Measurements from ENCODE around the gene BCAP31.
"Not testable (repeated sequence)": the region's sequence is repeated elsewhere in the genome, so short reads cannot be mapped to it uniquely, and the experiment has no call there.

The BCAP31 gene

DNA sequence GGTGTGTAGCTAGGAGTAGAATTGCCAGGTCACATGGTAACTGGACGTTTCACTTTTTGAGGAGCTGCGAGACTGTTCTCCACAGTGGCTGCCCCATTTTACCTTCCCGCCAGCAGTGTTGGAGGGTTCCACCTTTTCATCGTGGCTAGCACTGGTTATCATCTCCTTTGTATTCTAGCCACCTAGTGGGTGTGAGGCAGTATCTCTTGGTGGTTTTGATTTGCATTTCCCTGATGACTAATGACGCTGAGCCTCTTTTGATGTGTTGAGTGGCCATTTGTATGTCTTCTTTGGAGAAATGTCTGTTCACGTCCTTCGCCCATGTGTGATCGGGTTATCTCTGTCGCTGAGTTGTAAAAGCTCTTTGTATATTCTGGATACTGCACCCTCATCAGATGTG, 11.1 kb upstream of the BCAP31 start:
- DNase-seq (ENCODE audit: low read depth in 2 of 2) = no peak

GRCh38 chrX:153734871-153735270, 10.7 kb upstream of the BCAP31 start:
- DNase-seq (ENCODE audit: low read depth in 2 of 2) = no peak

DNA sequence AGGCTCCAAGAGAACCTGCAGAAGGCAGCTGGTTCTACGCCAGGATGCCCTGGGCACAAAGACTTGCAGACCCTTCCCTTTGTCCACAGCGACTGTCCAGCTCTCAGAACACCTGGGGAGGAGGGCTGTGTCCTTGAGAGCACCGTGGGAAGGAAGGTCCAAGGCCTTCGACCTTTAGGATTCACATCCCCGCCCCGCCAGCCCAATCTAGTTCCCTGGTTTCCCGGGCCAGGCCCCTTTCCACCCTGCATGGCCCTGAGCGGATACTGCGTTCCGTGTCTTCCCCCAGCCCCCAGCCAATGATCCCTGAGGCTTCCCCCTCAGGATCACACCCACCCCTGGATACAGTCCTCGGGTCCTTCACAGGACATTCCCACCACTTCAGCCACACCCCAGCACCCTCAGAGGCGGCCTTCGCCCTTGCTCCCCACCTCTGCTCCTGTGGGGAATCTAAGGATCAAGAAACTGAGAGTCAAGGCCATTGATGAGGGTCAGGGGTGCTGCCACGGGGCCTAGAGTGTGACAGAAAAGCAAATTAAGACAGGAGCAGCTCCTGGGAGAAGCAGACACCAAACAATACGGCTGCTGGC, 9.6 kb upstream of the BCAP31 start:
- no peak for DNase-seq (ENCODE audit: low read depth in 2 of 2)

- DNase-seq (ENCODE audit: low read depth in 2 of 2) = no peak
These were observed 8.2 kb upstream of the BCAP31 start for GRCh38 chrX:153732401-153732800.

GRCh38 chrX:153731845-153732215, 7.6 kb upstream of the BCAP31 start:
- DNase-seq (ENCODE audit: low read depth in 2 of 2) = no peak

- DNase-seq (ENCODE audit: low read depth in 2 of 2) = no peak
These were observed 7.1 kb upstream of the BCAP31 start for GRCh38 chrX:153731117-153731844.

GRCh38 chrX:153730115-153730514, 5.9 kb upstream of the BCAP31 start:
- not testable (repeated sequence) for DNase-seq (ENCODE audit: low read depth in 2 of 2)

- DNase-seq (ENCODE audit: low read depth in 2 of 2) = no peak
These were observed 4.9 kb upstream of the BCAP31 start for GRCh38 chrX:153728951-153729631.

GRCh38 chrX:153728095-153728494, 3.9 kb upstream of the BCAP31 start:
- no peak for DNase-seq (ENCODE audit: low read depth in 2 of 2)

DNA sequence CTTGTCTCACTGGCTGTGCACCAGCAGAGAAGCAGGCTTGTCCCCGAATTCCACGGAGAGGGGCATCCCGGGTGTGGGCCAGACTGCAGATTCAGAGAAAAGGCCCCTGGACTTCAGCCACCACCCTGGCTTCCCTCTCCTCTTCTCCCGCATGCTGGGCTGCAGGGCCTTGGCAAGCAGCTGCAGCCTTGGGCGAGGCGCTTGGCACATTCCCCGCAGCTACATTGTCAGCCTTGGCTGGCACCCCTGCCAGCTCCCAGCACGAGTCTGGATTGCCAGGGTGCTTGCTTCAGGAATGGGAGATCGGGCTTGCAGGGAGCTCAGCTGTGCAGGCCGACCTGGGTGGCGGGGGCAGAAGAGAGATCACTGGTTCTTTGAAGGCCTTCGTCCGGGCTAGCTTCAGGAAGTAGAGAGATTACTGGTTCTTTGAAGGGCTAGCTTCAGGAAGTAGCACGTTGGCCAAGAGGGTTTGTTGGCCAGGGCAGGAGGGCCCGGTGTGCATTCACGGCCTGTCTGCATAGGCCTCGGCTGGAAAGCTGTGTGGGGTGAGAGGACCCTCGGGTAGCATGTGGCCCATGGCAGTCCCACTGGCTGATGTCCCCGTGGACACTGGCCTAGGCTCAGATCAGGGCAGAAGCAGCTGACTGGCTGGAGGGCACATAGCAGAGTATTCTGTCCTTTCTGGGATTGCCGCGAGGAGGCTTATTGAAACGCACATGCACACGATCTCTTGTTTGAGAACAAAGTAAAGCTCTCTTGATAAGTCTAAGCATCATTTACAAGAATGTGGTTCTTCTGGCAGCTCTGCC, 3.1 kb upstream of the BCAP31 start:
- DNase-seq (ENCODE audit: low read depth in 2 of 2) = no peak

GRCh38 chrX:153726286-153727122, 2.3 kb upstream of the BCAP31 start:
- no peak for DNase-seq (ENCODE audit: low read depth in 2 of 2)

DNA sequence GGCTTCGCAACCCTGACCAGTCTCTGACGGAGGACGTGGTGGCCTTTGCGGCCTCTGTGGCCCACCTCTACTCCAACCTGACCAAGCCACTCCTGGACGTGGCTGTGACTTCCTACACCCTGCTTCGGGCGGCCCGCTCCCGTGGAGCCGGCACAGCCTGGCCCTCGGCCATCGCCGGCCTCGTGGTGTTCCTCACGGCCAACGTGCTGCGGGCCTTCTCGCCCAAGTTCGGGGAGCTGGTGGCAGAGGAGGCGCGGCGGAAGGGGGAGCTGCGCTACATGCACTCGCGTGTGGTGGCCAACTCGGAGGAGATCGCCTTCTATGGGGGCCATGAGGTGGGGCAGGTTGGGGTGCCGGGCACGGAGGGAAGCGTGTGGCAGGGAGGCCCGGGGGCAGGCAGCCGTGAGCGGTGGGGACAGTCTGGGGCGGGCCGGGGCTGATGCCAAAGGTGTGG, 1.7 kb upstream of the BCAP31 start:
- DNase-seq (ENCODE audit: low read depth in 2 of 2) = no peak

DNA sequence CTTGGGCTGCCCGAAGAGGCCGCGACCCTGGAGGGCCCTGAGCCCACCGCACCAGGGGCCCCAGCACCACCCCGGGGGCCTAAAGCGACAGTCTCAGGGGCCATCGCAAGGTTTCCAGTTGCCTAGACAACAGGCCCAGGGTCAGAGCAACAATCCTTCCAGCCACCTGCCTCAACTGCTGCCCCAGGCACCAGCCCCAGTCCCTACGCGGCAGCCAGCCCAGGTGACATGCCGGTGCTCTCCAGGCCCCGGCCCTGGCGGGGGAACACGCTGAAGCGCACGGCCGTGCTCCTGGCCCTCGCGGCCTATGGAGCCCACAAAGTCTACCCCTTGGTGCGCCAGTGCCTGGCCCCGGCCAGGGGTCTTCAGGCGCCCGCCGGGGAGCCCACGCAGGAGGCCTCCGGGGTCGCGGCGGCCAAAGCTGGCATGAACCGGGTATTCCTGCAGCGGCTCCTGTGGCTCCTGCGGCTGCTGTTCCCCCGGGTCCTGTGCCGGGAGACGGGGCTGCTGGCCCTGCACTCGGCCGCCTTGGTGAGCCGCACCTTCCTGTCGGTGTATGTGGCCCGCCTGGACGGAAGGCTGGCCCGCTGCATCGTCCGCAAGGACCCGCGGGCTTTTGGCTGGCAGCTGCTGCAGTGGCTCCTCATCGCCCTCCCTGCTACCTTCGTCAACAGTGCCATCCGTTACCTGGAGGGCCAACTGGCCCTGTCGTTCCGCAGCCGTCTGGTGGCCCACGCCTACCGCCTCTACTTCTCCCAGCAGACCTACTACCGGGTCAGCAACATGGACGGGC, 1.0 kb upstream of the BCAP31 start:
- DNase-seq (ENCODE audit: low read depth in 2 of 2) = no peak

DNA sequence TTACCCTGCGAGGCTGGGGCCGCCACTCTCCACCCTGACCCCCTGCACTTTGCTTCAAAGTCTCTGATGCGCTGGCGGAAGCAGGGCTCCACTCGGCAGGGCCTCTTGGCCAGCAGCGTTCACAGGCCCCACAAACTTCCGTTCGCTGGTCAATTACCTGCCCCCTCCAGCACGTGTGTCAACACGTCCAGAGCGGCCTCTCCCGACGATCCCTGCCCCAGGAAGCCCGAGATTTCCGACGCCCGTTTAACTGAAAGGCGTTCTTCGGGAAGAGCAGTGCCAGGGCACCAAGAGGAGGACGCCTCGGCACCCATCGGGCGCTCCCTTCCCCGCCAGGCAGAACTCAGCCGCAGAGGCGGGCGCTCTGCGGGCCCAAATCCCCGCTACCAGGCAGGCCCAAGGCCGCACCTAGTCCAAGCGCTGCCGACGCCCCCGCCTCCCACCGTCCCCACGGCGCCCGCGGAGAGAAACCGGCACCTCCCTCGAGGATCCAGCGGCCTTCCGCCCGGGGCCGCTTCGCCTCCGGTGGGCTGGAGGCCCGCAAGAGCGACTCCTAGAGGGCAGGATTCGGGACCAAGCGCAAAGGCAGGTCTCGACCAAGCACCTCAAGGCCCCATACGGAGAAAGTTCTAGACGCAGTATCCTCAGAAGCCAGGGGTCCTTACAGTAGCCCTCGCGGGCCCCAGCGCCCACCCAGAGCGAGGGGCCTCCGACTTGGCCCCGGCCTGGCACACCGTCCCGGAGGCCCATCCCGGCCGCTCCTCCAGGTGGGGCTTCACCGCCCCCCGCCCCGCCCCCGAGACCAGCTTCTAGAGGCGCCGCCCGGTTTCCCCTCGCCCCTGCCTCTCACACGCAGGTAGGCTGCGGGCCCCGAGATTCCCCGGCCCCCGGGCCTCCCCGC, 586 bp downstream of the BCAP31 start:
- peak in 1 of 2 donors; percentile 49 for DNase-seq (ENCODE audit: low read depth in 2 of 2)

- no peak for DNase-seq (ENCODE audit: low read depth in 2 of 2)
These were observed 1.4 kb downstream of the BCAP31 start for GRCh38 chrX:153722704-153723350.

DNA sequence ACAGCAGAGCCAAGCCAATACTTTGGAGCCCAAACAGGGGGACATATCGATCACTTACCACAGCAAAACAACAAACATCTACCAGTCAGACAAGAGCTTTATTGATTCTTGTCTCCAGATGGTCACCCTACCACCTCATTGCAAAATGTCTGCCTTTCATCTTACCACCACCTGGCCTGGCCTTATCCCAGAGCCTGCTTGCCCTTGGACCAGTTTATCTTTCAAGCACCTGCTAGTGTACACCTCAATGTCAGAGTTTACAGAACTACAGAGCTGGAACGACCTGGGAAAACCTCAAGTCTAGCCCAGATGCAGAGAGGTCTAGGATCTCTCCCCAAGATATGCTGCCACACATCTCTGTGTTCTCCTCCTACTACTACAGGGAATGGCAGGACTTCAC, 4.5 kb downstream of the BCAP31 start:
- DNase-seq (ENCODE audit: low read depth in 2 of 2) = no peak

GRCh38 chrX:153719238-153719637, 4.9 kb downstream of the BCAP31 start:
- DNase-seq (ENCODE audit: low read depth in 2 of 2) = no peak

DNA sequence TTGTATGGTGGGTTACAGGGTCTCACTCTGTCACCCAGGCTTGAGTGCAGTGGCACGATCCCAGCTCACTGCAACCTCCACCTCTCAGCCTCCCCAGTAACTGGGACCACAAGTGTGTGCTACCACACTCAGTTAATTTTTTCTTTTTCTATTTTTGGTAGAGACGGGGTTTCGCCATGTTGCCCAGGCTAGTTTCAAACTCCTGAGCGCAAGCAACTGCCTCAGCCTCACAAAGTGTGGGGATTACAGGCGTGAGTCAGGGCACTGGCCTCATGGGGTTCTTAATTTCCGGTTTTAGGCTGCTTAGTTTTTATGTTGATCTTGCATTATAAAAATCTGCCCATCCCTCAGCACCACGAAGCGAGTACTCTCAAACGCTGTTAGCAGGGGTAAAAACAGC, 6.7 kb downstream of the BCAP31 start:
- no peak for DNase-seq (ENCODE audit: low read depth in 2 of 2)

DNA sequence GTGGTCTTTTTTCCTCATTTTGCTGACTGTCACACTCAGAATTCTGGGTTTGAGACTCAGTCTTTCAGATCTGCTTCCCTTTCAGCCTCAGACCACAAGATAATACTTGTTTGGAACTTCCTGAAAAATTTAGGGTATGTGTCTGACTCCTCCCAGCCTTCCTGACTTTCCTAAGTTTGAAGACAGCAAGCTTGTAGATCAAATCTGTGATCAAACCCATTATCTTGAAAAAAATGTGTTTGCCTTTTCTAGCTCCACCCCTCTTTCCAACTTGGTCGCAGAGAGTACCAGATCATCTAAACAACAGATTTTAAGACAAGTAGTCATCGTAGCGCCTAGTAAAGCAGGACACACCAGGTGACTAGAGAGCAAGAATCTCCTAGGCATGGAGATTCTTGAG, 9.9 kb downstream of the BCAP31 start:
- DNase-seq (ENCODE audit: low read depth in 2 of 2) = no peak

Data from stimulated activated CD4-positive, alpha-beta T cell treated with anti-CD3 and anti-CD28 coated beads, Interleukin-15, amount 100 ng/mL, for 48 hours (primary cell).